Measurements from ENCODE around the gene PDCD11.

The PDCD11 gene

GRCh38 chr10:103419101-103419500, 22.7 kb downstream of the PDCD11 start:
- no peak for DNase-seq

- DNase-seq, result no peak
These were observed 27.3 kb downstream of the PDCD11 start for GRCh38 chr10:103423748-103424147.

GRCh38 chr10:103427866-103428265, 31.4 kb downstream of the PDCD11 start:
- DNase-seq, result no peak

GRCh38 chr10:103428989-103429643, 32.7 kb downstream of the PDCD11 start:
- no peak for DNase-seq

- DNase-seq, result no peak
These were observed 33.2 kb downstream of the PDCD11 start for GRCh38 chr10:103429647-103430046.

GRCh38 chr10:103431902-103432301, 35.5 kb downstream of the PDCD11 start:
- no peak for DNase-seq

- no peak for DNase-seq
These were observed 37.4 kb downstream of the PDCD11 start for GRCh38 chr10:103433858-103434257.

GRCh38 chr10:103439776-103440175, 43.4 kb downstream of the PDCD11 start:
- DNase-seq, result no peak

GRCh38 chr10:103440416-103440815, 44.0 kb downstream of the PDCD11 start:
- no peak for DNase-seq

GRCh38 chr10:103441206-103441605, 44.8 kb downstream of the PDCD11 start:
- DNase-seq, result no peak

GRCh38 chr10:103441611-103442010, 45.2 kb downstream of the PDCD11 start:
- DNase-seq, result no peak

GRCh38 chr10:103442031-103442461, 45.6 kb downstream of the PDCD11 start:
- DNase-seq, result no peak

- DNase-seq, result no peak
These were observed 47.2 kb downstream of the PDCD11 start for GRCh38 chr10:103443475-103444185.

- DNase-seq, result no peak
These were observed 48.1 kb downstream of the PDCD11 start for GRCh38 chr10:103444478-103444877.

GRCh38 chr10:103445366-103445765, 48.9 kb downstream of the PDCD11 start:
- DNase-seq, result no peak

- no peak for DNase-seq
These were observed 49.5 kb downstream of the PDCD11 start for GRCh38 chr10:103445767-103446567.

- no peak for DNase-seq
These were observed 50.8 kb downstream of the PDCD11 start for GRCh38 chr10:103447187-103447586.

GRCh38 chr10:103448746-103449145, 52.3 kb downstream of the PDCD11 start:
- DNase-seq, result no peak

- no peak for DNase-seq
These were observed 53.0 kb downstream of the PDCD11 start for GRCh38 chr10:103449208-103450144.

- DNase-seq, result no peak
These were observed 53.8 kb downstream of the PDCD11 start for GRCh38 chr10:103450201-103450695.

- DNase-seq, result no peak
These were observed 54.8 kb downstream of the PDCD11 start for GRCh38 chr10:103451091-103451813.

Measured in DMS153 (cell line).